Smooth muscle cell (in vitro differentiated cells): ENCODE data around the gene ERI3. TPM values are rescaled to one million over a fixed set of nuclear protein-coding genes. Genes with fewer than 3 reads are reported as not detected.

ENCODE experiments used
- DNase-seq: peaks from one replicate; lab custom pipeline; 2025; ENCODE audit not compliant: unreplicated experiment; lab: John Stamatoyannopoulos, UW
- H2AFZ ChIP-seq: fragments of 200-600 bp; sonication (generic); 2 replicates; pipeline ENCODE4 v1.6.0; 2016; ENCODE audit warnings: antibody characterized with exemption, low read depth, mild to moderate bottlenecking
- H3F3A ChIP-seq: fragments of 200-600 bp; sonication (generic); 2 replicates; pipeline ENCODE4 v1.6.0; 2017; ENCODE audit warnings: antibody characterized with exemption, low read depth
- H3K27ac ChIP-seq: fragments of 200-600 bp; sonication (generic); 2 replicates; pipeline ENCODE4 v1.5.1; 2016; ENCODE audit warnings: low read depth, mild to moderate bottlenecking
- H3K27me3 ChIP-seq: fragments of 200-600 bp; sonication (generic); 2 replicates; pipeline ENCODE4 v1.6.1; 2016; ENCODE audit warnings: low read depth, mild to moderate bottlenecking
- H3K36me3 ChIP-seq: fragments of 200-600 bp; sonication (generic); 2 replicates; pipeline ENCODE4 v1.5.1; 2016; ENCODE audit warnings: low read depth
- H3K4me1 ChIP-seq: fragments of 200-600 bp; sonication (generic); 2 replicates; pipeline ENCODE4 v1.5.1; 2016; ENCODE audit warnings: low read depth
- H3K4me2 ChIP-seq: fragments of 200-600 bp; sonication (generic); 2 replicates; pipeline ENCODE4 v1.6.0; 2016; ENCODE audit warnings: mild to moderate bottlenecking
- H3K4me3 ChIP-seq: fragments of 200-600 bp; sonication (generic); 2 replicates; pipeline ENCODE4 v1.5.1; 2016; ENCODE audit warnings: mild to moderate bottlenecking
- H3K79me2 ChIP-seq: fragments of 200-600 bp; sonication (generic); 2 replicates; pipeline ENCODE4 v1.6.0; 2016; ENCODE audit warnings: low read depth, mild to moderate bottlenecking
- H3K9ac ChIP-seq: fragments of 200-600 bp; sonication (generic); 2 replicates; pipeline ENCODE4 v1.6.0; 2016; ENCODE audit warnings: low read depth
- H3K9me3 ChIP-seq: fragments of 200-600 bp; sonication (generic); replicated peaks from 2 replicates; pipeline ENCODE4 v1.5.1; 2016; ENCODE audit warnings: low read depth
- H4K20me1 ChIP-seq: fragments of 200-600 bp; sonication (generic); 2 replicates; pipeline ENCODE4 v1.6.0; 2016; ENCODE audit warnings: low read depth
- WGBS: methylation state at CpG from one replicate; pipeline ENCODE4 v1.1.7; 2016; ENCODE audit warnings: low lambda C conversion rate; 5-methylcytosine and 5-hydroxymethylcytosine counted together
- polyA plus RNA-seq: library from polyadenylated mRNA; unstranded; fragments of >200 nt; fragmentation: Nextera tagmentation; extraction: Ambion mirVana; gene quantifications from 2 replicates; pipeline ENCODE4 v1.2.1, GENCODE V29; 2016
- total RNA-seq: library from RNA; depleted of rRNA; stranded (reverse); fragments of >200 nt; gene quantifications from 2 replicates; pipeline ENCODE4 v1.2.3, GENCODE V29; 2014
- TF ChIP-seq, protein P1 (sequence below): fragments of 200-600 bp; sonication (generic); IDR thresholded peaks from 2 replicates; pipeline ENCODE4 v1.5.1; 2017; ENCODE audit warnings: borderline replicate concordance, mild to moderate bottlenecking, antibody characterized with exemption; ENCODE audit not compliant: insufficient read depth, poor library complexity, severe bottlenecking

Gene ERI3
- total and polyA plus RNA-seq, 2 experiments from 2014 or later: 91.2 to 112 TPM

DNA sequence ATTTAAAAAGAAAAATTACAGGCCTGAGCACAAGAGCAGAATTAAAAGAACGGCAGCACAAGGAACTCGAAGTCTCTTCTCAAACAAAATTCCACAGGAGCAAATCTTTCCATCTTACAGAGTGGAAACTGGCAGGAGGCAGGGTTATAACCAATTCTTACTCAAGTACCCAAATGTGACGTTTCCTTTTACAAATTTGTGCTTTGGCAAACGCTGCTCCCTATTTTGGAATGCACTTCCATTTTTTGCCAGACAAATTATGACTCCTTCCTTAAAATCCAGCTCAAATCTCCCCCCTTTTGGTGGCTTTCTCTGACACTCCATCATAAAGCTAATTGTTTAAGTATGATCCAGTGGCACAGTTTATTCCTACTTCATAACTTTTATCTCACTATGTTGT is 7.8 kb downstream of the ERI3 start:
- no peak for DNase-seq
- 90% methylated on average over 4 of the region's 4 CpGs for WGBS
- no peak overlapping the region for H3K4me2 ChIP-seq
- no peak overlapping the region for H3K27ac ChIP-seq
- H3K36me3 ChIP-seq: no peaks in the 10 kb centered on the region
- no peaks in the 10 kb centered on the region for H3K9me3 ChIP-seq
- H4K20me1 ChIP-seq: peaks cover 94% of the 10 kb centered on the region
- peaks cover 10% of the 10 kb centered on the region for H3K4me1 ChIP-seq
- H3K27me3 ChIP-seq: no peaks in the 10 kb centered on the region
- no peak overlapping the region for H3K9ac ChIP-seq
- no peak overlapping the region for H3K4me3 ChIP-seq
- peaks cover 56% of the 10 kb centered on the region for H3K79me2 ChIP-seq
- TF ChIP-seq, protein P1, sequence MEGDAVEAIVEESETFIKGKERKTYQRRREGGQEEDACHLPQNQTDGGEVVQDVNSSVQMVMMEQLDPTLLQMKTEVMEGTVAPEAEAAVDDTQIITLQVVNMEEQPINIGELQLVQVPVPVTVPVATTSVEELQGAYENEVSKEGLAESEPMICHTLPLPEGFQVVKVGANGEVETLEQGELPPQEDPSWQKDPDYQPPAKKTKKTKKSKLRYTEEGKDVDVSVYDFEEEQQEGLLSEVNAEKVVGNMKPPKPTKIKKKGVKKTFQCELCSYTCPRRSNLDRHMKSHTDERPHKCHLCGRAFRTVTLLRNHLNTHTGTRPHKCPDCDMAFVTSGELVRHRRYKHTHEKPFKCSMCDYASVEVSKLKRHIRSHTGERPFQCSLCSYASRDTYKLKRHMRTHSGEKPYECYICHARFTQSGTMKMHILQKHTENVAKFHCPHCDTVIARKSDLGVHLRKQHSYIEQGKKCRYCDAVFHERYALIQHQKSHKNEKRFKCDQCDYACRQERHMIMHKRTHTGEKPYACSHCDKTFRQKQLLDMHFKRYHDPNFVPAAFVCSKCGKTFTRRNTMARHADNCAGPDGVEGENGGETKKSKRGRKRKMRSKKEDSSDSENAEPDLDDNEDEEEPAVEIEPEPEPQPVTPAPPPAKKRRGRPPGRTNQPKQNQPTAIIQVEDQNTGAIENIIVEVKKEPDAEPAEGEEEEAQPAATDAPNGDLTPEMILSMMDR: no peak
- no peak overlapping the region for H2AFZ ChIP-seq
- H3F3A ChIP-seq: no peaks in the 10 kb centered on the region

DNA sequence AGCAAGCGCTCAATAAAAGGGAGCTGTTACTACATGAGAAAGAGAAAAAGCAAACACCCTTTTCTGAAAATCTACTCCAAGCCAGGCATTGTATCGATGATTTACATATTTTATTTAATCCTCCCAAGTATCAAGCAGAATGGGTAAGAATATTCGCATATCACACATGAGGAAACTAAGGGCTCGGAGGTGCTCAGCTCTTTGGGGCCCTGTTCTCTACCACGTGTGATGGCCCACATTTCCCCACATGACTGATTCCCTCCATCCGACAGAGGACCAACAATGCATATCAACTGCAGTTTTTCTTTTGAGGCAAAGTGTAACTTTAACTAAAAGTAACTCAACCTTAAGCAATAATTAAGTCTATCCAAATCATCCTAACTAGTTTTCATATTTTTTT is 8.2 kb downstream of the ERI3 start:
- H3K79me2 ChIP-seq: peaks cover 57% of the 10 kb centered on the region
- 92% methylated on average over 6 of the region's 6 CpGs for WGBS

DNA sequence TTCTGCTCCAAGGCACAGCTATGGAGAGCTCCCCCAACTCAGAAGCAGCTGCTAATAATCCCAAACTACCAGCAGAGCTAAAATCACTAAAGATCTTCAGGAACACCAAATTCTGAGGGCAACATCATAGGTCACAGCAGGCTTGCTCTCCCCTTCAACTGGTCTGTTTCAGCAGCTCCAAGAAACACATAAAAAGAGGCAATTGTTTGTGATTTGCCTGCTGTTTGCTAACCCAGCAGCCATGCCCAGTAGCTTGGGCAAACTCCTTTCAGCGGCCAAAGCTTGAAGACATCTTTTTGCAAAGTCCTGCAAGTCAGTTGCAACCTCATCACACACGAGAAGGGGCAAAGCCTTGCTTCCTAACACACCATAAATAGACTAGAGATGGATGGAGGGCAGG is 8.9 kb downstream of the ERI3 start:
- DNase-seq: no peak
- Histone ChIP-seq H3K27ac (no peak overlapping the region), H3F3A (no peaks in the 10 kb centered on the region), H3K27me3 (no peaks in the 10 kb centered on the region), H3K9me3 (no peaks in the 10 kb centered on the region), H2AFZ (no peak overlapping the region), H3K4me1 (peaks cover 10% of the 10 kb centered on the region), H4K20me1 (peaks cover 94% of the 10 kb centered on the region), H3K36me3 (no peaks in the 10 kb centered on the region), H3K79me2 (peaks cover 61% of the 10 kb centered on the region), H3K4me3 (no peak overlapping the region), H3K9ac (no peak overlapping the region), H3K4me2 (no peak overlapping the region)
- 89% methylated on average over 2 of the region's 2 CpGs for WGBS
- TF ChIP-seq, protein P1: no peak

More for the DNA sequence above, 8.2 kb downstream of the ERI3 start:
- no peak for DNase-seq
- Histone ChIP-seq H3K36me3 (no peaks in the 10 kb centered on the region), H2AFZ (no peak overlapping the region), H3K9me3 (no peaks in the 10 kb centered on the region), H3K4me1 (peaks cover 10% of the 10 kb centered on the region), H3K9ac (no peak overlapping the region), H3K4me3 (no peak overlapping the region), H3K27ac (no peak overlapping the region), H3K4me2 (no peak overlapping the region), H3F3A (no peaks in the 10 kb centered on the region), H3K27me3 (no peaks in the 10 kb centered on the region), H4K20me1 (peaks cover 94% of the 10 kb centered on the region)
- TF ChIP-seq, protein P1: no peak

DNA sequence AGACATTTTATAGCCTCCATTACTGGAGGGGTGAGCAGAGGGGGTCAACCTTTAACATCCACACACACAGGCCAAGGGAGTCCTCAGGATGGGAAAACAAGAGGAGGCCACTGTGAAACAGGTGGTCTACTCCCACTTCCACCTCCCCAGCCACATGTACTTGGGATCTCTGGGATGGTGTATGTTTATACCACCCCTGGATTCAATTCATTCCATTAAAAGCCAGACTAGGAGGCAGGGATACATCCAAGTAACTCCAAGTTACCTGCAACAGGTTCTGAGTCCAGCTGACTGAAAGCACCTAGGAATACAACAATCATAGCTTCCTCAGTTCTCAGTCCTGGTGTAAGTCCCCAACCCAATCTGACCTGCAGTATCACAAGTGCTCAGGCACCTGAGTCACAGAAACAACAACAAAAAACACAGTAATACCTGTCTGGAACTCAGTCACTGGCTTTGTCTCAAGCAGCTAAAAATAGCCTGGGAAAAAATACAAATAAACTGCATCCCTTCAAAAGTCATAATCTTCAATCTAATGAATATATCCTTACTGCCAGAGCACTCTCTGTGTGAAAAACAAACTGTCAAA is 9.8 kb downstream of the ERI3 start:
- Histone ChIP-seq H3K27ac (no peak overlapping the region), H3K27me3 (no peaks in the 10 kb centered on the region), H4K20me1 (peaks cover 95% of the 10 kb centered on the region), H3K9ac (no peak overlapping the region), H3K4me3 (no peak overlapping the region), H3F3A (no peaks in the 10 kb centered on the region), H3K79me2 (peaks cover 56% of the 10 kb centered on the region), H3K9me3 (no peaks in the 10 kb centered on the region), H3K4me1 (peaks cover 10% of the 10 kb centered on the region), H3K4me2 (no peak overlapping the region), H3K36me3 (no peaks in the 10 kb centered on the region), H2AFZ (no peak overlapping the region)
- no peak for DNase-seq
- TF ChIP-seq, protein P1: no peak
